HG02678 (cell line): ENCODE measurements around the gene RNU11.
A peak's percentile ranks its signal among the peaks of the same experiment; 100 is the strongest.
"Not testable (repeated sequence)": the region's sequence is repeated elsewhere in the genome, so short reads cannot be mapped to it uniquely, and the experiment has no call there.

Source experiments
- ATAC-seq: cut with Tn5 transposase; IDR thresholded peaks from one replicate; pipeline ENCODE4 v1.9.1; 2021; ENCODE audit warnings: mild to moderate bottlenecking, moderate library complexity; ENCODE audit not compliant: unreplicated experiment

RNU11 gene

GRCh38 chr1:28656335-28656734 lies 7.9 kb downstream of the RNU11 start:
- ATAC-seq: no peak

- no peak for ATAC-seq
Measured at GRCh38 chr1:28663871-28664470, 15.6 kb downstream of the RNU11 start.

DNA sequence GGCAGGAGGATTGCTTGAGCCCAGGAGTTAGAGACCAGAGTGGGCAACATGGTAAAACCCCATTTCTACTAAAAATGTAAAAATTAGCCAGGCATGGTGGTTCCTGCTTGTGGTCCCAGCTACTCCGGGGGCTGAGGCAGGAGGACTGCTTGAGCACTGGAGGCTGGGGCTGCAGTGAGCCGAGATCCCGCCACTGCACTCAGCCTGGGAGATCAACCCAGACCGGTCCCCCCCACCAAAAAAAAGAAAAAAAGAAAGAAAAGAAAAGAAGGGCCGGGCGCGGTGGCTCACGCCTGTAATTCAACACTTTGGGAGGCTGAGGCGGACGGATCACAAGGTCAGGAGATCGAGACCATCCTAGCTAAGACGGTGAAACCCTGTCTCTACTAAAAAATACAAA lies 18.4 kb downstream of the RNU11 start:
- ATAC-seq: no peak

DNA sequence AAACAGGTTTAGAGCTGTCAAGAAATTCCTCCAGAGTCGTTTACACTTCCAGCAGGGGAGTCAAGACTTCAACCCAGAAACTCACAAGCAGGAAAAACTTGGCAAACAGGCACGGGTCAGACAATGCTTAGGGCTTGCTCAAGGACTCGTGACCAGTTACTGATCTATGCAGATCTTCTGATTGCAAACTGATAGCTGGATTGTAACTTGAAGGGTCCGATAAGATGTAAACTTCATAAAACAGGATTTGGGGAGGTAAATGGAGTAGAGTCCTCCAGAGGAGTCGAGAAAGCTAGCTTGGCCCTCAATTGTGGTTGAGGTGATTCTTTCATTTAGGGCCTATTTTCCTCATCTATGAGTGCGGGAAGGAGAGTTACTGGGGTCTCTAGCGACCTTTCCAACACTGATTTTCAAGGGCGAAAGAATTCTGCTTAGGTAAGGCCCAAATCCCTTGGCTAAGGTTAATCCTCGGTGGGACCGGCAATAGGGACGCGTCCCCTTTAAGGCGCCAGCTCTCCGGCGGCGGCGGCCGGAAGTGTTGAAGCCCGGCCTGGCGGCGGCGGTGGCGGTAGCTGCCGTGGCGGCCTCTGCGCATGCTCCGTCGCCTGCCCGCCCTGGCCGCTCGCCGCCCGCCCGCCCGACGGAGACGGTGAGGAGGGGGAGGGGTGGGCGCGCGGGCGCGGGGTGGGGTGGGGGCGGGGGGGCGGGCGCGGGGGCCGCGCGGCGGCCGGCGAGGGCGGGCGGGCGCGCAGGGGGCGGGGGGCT lies 20.0 kb downstream of the RNU11 start, which contains the start of gene GMEB1:
Gene GMEB1, plus strand, starts transcription at position 594 of the 765 bp plus-strand sequence. CDS start 14,829 bp downstream, outside the sequence.
- ATAC-seq: peak; percentile 81

GRCh38 chr1:28668956-28669723 lies 20.7 kb downstream of the RNU11 start:
- ATAC-seq: peak; percentile 61

DNA sequence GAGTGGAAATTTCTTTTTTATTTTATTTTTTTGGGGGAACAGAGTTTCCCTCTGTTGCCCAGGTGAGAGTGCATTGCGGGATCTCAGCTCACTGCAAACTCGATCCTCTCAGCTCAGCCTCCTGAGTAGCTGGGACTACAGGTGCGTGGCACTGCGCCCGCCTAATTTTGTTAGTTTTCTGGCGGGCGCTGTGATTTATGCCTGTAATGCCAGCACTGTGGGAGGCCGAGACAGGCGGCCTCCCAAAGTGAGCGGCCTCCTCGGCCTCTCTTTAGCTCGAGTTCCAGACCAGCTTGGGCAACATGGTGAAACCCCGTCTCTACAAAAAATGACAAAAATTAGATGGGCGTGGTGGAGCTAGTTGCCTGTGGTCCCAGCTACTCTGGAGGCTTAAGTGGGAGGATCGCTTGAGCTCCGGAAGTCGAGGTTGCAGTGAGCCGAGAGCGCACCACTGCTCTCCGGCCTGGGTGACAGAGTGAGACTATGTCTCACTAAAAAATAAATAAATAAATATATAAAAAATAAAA lies 22.9 kb downstream of the RNU11 start:
- ATAC-seq: no peak

DNA sequence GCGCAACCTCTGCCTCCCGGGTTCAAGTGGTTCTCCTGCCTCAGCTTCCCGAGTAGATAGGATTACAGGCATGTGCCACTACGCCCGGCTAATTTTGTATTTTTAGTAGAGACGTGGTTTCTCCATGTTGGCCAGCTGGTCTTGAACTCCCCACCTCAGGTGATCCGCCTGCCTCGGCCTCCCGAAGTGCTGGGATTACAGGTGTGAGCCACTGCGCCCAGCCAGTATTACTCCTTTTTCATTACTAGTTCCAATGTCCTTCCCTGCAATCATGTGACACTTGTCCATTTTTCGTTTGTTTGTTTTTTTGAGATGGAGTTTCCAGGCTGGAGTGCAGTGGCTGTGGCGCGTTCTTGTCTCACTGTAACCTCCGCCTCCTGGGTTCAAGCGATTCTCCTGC lies 24.6 kb downstream of the RNU11 start:
- not testable (repeated sequence) for ATAC-seq

DNA sequence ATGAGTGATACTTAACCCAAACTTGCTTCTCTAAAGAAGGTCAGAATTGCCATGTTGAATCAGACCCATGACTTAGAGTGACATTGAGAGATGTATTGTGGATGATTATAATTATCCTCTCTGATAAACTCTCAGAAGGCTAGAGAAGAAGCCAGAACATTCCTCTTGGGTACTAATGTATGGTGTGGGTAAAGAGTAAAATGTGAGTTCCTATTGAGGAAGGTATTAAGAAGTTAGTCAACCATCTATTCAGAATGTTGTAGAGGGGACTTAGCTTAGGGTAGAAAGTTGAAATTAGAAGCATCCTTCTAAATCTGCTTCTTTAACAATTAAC lies 27.5 kb downstream of the RNU11 start:
- no peak for ATAC-seq

DNA sequence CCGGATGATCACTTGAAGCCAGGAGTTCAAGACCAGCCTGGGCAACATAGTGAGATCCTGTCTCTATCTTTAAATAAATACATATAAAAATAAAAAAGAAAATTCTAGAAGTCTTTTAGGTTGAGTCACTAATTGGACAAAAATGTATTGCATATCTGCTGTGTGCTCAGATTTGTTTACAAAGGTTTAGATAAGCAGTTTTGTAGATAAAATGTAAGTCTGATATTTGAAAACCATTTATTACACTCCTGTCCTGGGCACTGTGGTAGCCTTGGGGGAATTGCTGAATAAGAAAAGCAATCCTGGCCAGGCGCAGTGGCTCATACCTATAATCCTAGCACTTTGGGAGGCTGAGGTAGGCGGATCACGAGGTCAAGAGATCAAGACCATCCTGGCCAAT lies 31.8 kb downstream of the RNU11 start:
- ATAC-seq: no peak

DNA sequence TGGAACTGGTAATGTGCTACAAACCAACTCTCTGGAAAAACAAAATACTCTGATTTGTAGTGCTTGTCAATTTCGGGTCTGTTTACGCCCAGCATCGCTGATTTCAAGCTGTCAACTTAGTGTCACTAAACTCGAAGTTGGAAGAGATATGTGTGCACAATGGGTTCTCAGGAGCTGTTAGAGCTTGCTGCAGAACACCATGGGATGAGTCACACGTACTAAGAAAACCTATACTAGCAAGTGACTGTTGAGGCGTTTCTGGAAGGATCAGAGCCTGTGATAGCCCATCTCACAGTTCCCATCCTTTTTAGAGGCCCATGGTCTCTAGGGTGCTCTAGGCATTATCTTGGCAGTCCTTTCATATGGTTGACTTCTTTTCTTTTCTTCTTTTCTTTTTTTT lies 34.4 kb downstream of the RNU11 start:
- ATAC-seq: no peak

DNA sequence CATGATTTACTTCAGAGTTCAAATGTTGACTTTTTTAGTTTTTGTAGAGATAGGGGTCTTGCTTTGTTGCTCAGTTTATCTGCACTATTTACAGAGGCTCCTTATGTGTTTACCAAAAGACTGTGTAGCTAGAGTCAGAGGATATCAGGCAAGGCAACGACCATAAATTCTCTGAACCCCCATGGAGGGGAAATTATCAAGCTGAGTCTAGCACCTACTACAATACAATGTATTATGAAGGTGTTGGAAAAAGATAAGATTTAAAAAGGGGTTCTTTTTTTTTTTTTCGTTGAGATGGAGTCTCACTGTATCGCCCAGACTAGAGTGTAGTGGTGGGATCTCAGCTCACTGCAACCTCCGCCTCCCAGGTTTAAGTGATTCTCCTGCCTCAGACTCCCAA lies 36.5 kb downstream of the RNU11 start:
- ATAC-seq: no peak

- not testable (repeated sequence) for ATAC-seq
Measured at GRCh38 chr1:28691627-28692026, 43.2 kb downstream of the RNU11 start.
